GM18519 (cell line): ENCODE data around the gene BARHL2.

Experiments
- ATAC-seq: cut with Tn5 transposase; IDR thresholded peaks from one replicate; pipeline ENCODE4 v1.9.1; 2021; ENCODE audit warnings: mild to moderate bottlenecking, moderate library complexity; ENCODE audit not compliant: unreplicated experiment, low FRiP score

Gene BARHL2

GRCh38 chr1:90725657-90726424, 8.7 kb upstream of the BARHL2 start:
- no peak for ATAC-seq

GRCh38 chr1:90724926-90725656, 8.0 kb upstream of the BARHL2 start:
- ATAC-seq = no peak

GRCh38 chr1:90724361-90724760, 7.3 kb upstream of the BARHL2 start:
- no peak for ATAC-seq

GRCh38 chr1:90723590-90724108, 6.5 kb upstream of the BARHL2 start:
- ATAC-seq = no peak

- ATAC-seq = no peak
Observed at GRCh38 chr1:90722874-90723589, 5.9 kb upstream of the BARHL2 start.

GRCh38 chr1:90721210-90722194, 4.4 kb upstream of the BARHL2 start:
- peak; percentile 72 for ATAC-seq

- no peak for ATAC-seq
Observed at GRCh38 chr1:90720145-90720636, 3.1 kb upstream of the BARHL2 start.

GRCh38 chr1:90719330-90720144, 2.4 kb upstream of the BARHL2 start:
- ATAC-seq = no peak

GRCh38 chr1:90718411-90719329, 1.6 kb upstream of the BARHL2 start:
- no peak for ATAC-seq

GRCh38 chr1:90717665-90718410, 736 bp upstream of the BARHL2 start:
- no peak for ATAC-seq

- no peak for ATAC-seq
Observed at GRCh38 chr1:90717356-90717664, 208 bp upstream of the BARHL2 start.

- ATAC-seq = no peak
Observed at GRCh38 chr1:90716243-90716551, 905 bp downstream of the BARHL2 start.

- no peak for ATAC-seq
Observed at GRCh38 chr1:90715309-90715708, 1.8 kb downstream of the BARHL2 start.

- ATAC-seq = no peak
Observed at GRCh38 chr1:90714521-90714951, 2.6 kb downstream of the BARHL2 start.

- no peak for ATAC-seq
Observed at GRCh38 chr1:90713741-90714509, 3.2 kb downstream of the BARHL2 start.

- ATAC-seq = no peak
Observed at GRCh38 chr1:90712915-90713730, 4.0 kb downstream of the BARHL2 start.
